Ishikawa (cell line): Measurements from ENCODE around the gene RFC5.

Experiments
- CEBPB ChIP-seq: IDR thresholded peaks from 2 replicates; pipeline ENCODE4 v1.6.1; 2012
- EGR1 ChIP-seq: IDR thresholded peaks from 2 replicates; pipeline ENCODE4 v1.6.1; 2012
- EP300 ChIP-seq: IDR thresholded peaks from 2 replicates; pipeline ENCODE4 v1.6.1; 2012; ENCODE audit warnings: borderline replicate concordance
- NFIC ChIP-seq: IDR thresholded peaks from 2 replicates; pipeline ENCODE4 v1.6.1; 2012
- RAD21 ChIP-seq: IDR thresholded peaks from 2 replicates; pipeline ENCODE4 v1.6.1; 2012; ENCODE audit warnings: low read depth
- REST ChIP-seq: IDR thresholded peaks from 2 replicates; pipeline ENCODE4 v1.6.1; 2012; ENCODE audit warnings: low read depth, mild to moderate bottlenecking
- TAF1 ChIP-seq: IDR thresholded peaks from 2 replicates; pipeline ENCODE4 v1.6.1; 2012; ENCODE audit warnings: low read depth, mild to moderate bottlenecking
- TCF12 ChIP-seq: IDR thresholded peaks from 2 replicates; pipeline ENCODE4 v1.6.1; 2012; ENCODE audit warnings: low read depth
- YY1 ChIP-seq: IDR thresholded peaks from 2 replicates; pipeline ENCODE4 v1.6.1; 2012; ENCODE audit warnings: low read depth

DNA sequence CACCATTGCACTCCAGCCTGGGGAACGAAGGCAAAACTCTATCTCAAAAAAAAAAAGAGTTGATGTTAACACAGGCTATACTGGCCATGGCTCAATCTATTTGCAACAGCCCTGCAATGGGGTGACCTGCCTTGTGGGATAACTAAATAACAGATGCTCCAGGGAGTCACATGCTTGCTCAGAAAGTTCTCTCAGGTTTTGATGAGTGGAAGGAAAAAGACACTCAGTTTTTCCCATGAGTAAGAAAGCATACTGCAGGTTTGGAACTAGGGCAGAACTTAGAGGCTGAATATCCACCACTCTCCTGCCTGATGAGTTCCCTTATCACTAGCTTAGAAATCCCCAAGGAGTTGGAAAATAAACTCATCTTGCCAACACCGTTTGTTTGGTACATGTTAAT, 27.6 kb downstream of the RFC5 start:
- TF ChIP-seq RAD21 (no peak), EGR1 (no peak), REST (no peak), YY1 (no peak), EP300 (no peak), CEBPB (no peak), TCF12 (no peak), TAF1 (no peak), NFIC (no peak)
